Ovary (tissue), 9 donors: ENCODE data around the gene TTLL5. TPM values are rescaled to one million over a fixed set of nuclear protein-coding genes. Genes with fewer than 3 reads are reported as not detected.

Source experiments
- DNase-seq, 5 donors: peaks; one replicate each; pipeline ENCODE4 v3.0.0-alpha.2; 2019 to 2020
- H3K27ac ChIP-seq, 2 donors: fragments of 200-600 bp; one replicate each; pipeline versions ENCODE4 v1.5.1 to v1.8.0; 2019 to 2022
- H3K27me3 ChIP-seq: fragments of 200-600 bp; one replicate; pipeline ENCODE4 v1.8.0; 2022
- H3K36me3 ChIP-seq: fragments of 200-600 bp; sonication (generic); one replicate; pipeline ENCODE4 v1.5.1; 2019
- H3K4me1 ChIP-seq: one replicate; pipeline ENCODE4 v1.8.1; 2013; ENCODE audit warnings: mild to moderate bottlenecking, moderate library complexity; ENCODE audit not compliant: insufficient read depth
- H3K4me3 ChIP-seq: fragments of 200-600 bp; sonication (generic); one replicate; pipeline ENCODE4 v1.5.1; 2017
- H3K9me3 ChIP-seq, 2 donors: fragments of 200-600 bp in 1 of 2; sonication (generic) in 1 of 2; one replicate each; pipeline versions ENCODE4 v1.5.1 to v1.8.1; 2013 to 2019; ENCODE audit warnings: mild to moderate bottlenecking in 1 of 2, moderate library complexity in 1 of 2
- CTCF ChIP-seq, 3 donors: fragments of 450-650 bp in 2 of 3; fragments of 200-600 bp in 1 of 3; IDR thresholded peaks; one replicate each; pipeline versions ENCODE4 v1.5.1 to v1.8.0; 2016 to 2022; ENCODE audit warnings: antibody characterized with exemption in 3 of 3, mild to moderate bottlenecking in 1 of 3
- EP300 ChIP-seq: sonication (generic); formaldehyde crosslinking; IDR thresholded peaks from one replicate; pipeline ENCODE4 v1.6.1; 2017; ENCODE audit warnings: antibody characterized with exemption
- POLR2A ChIP-seq: fragments of 450-650 bp; IDR thresholded peaks from one replicate; pipeline ENCODE4 v1.6.1; 2017; ENCODE audit warnings: antibody characterized with exemption, mild to moderate bottlenecking, moderate library complexity
- WGBS, 3 donors: extraction: QIAGEN DNeasy Blood & Tissue Kit in 1 of 3; methylation state at CpG; one replicate each; pipeline versions ENCODE4 v1.1.5 to v1.1.7; 2013 to 2017; 5-methylcytosine and 5-hydroxymethylcytosine counted together
- intact Hi-C, 4 donors: fragments of 100-400 bp; cut with DNase I; formaldehyde crosslinking; loops; one replicate each; pipeline versions ENCODE4 v1.11.0 to v1.15.1; 2022 to 2023
- polyA plus RNA-seq, 2 donors: library from polyadenylated mRNA; stranded (reverse); fragments of 200-250 nt in 1 of 2; fragments of 350-450 nt in 1 of 2; fragmentation: Illumina TruSeq in 1 of 2; extraction: RNeasy Lipid Tissue Mini Kit (QIAGEN cat#74804) in 1 of 2; gene quantifications; one replicate each; pipeline ENCODE4 v1.2.3, GENCODE V29; 2013 to 2014
- total RNA-seq, 7 donors: library from RNA; depleted of rRNA in 2 of 7; stranded (reverse); fragments of >200 nt in 2 of 7; fragmentation: NEBNext Ultra II Directional in 3 of 7; extraction: Animal tissue kit (Norgen Biotek cat#: 25700) in 3 of 7; gene quantifications; one replicate each; pipeline versions ENCODE4 v1.1.0 to v1.2.4, GENCODE V29; 2016 to 2023
- donor health status: DM: no; HTN: no; CAD: no; lungs with moderate emphysema.
- donor health status: DM: no; HTN: no; CAD: no.
- donor health status: Bipolar disorder and iron deficiency.
- donor health status: DM: yes; HTN: yes; CAD: no.
- donor health status: DM: no; HTN: no; CAD: no.
- donor health status: DM: yes; HTN: yes; CAD: no.

Gene TTLL5
- total and polyA plus RNA-seq, 9 donors: 11.0 to 34.9 (median 27.3) TPM

GRCh38 chr14:75769047-75769685 is 108.1 kb downstream of the TTLL5 start:
- WGBS, 3 donors: 85 to 90% (median 86%) methylated on average over 9 of the region's 9 CpGs
- Histone ChIP-seq H3K36me3 (no peaks in the 10 kb centered on the region), H3K27me3 (no peaks in the 10 kb centered on the region), H3K4me3 (no peak overlapping the region), H3K27ac (no peak overlapping the region), H3K9me3 (no peaks in the 10 kb centered on the region), H3K4me1 (no peaks in the 10 kb centered on the region)
- no peak for TF ChIP-seq POLR2A
- no peak for TF ChIP-seq EP300
- TF ChIP-seq CTCF (IDR thresholded peaks at IDR 0.05): no peak
- no peak for DNase-seq
- intact Hi-C loops: no loop called here

DNA sequence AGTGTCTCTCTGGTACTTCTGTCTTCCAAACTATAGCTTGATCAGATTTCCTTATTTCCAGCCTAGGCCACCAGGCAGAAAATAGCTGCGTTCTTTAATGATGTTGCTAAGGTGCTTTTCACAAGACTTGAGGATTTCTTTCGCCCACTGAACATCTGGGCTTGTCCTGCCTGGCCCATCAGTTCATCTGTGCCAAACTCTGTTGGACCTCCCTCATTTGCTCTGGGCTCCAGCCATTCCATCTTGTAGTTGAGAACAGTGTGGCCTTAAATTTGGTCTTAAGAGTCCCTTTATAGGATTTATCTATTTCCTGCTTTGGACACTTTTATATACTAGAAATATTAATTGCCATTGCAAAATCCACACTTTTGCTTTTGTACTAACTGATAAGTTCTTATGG is 109.6 kb downstream of the TTLL5 start:
- H3K9me3 ChIP-seq: no peaks in the 10 kb centered on the region
- H3K27me3 ChIP-seq: no peaks in the 10 kb centered on the region
- TF ChIP-seq POLR2A (no peak), CTCF (IDR thresholded peaks at IDR 0.05) (no peak), EP300 (no peak)
- DNase-seq: no peak
- WGBS, 3 donors: 89 to 97% (median 97%) methylated on average over 2 of the region's 2 CpGs
- H3K27ac ChIP-seq: no peak overlapping the region
- no peak overlapping the region for H3K4me3 ChIP-seq
- H3K4me1 ChIP-seq: no peaks in the 10 kb centered on the region
- intact Hi-C loops: no loop called here
- no peaks in the 10 kb centered on the region for H3K36me3 ChIP-seq

DNA sequence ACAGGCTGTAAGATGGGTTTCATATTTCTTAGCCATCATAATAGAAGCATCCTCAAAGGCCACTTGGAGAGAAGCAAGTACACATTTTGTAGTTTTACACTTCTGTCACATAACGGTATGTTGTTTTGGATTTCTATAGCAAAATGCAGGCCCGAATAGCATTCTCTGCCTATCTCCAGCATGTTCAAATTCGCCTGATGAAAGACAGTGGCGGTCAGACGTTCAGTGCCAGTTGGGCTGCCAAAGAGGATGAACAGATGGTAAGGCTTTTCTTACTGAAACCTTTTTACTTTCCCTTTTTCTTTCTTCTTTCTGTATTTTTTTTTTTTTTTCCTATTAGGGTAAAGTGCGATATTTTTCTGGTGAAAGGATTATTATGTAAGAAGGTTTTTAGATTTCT is 110.5 kb downstream of the TTLL5 start:
- Histone ChIP-seq H3K4me3 (no peak overlapping the region), H3K27me3 (no peaks in the 10 kb centered on the region), H3K4me1 (no peaks in the 10 kb centered on the region), H3K9me3 (no peaks in the 10 kb centered on the region), H3K36me3 (no peaks in the 10 kb centered on the region), H3K27ac (no peak overlapping the region)
- intact Hi-C loops: no loop called here
- WGBS, 3 donors: 80 to 88% (median 82%) methylated on average over 6 of the region's 6 CpGs
- DNase-seq: no peak
- TF ChIP-seq POLR2A (no peak), EP300 (no peak), CTCF (IDR thresholded peaks at IDR 0.05) (no peak)

- no peak overlapping the region for H3K4me3 ChIP-seq
- H3K9me3 ChIP-seq: no peaks in the 10 kb centered on the region
- DNase-seq: no peak
- no peak overlapping the region for H3K27ac ChIP-seq
- no peaks in the 10 kb centered on the region for H3K27me3 ChIP-seq
- TF ChIP-seq CTCF (IDR thresholded peaks at IDR 0.05): no peak
- no peak for TF ChIP-seq EP300
- no peak for TF ChIP-seq POLR2A
- no peaks in the 10 kb centered on the region for H3K36me3 ChIP-seq
- intact Hi-C loops: no loop called here
- no peaks in the 10 kb centered on the region for H3K4me1 ChIP-seq
Measured at GRCh38 chr14:75773046-75773445, 112.0 kb downstream of the TTLL5 start.
